Endothelial cell (in vitro differentiated cells): ENCODE results near the gene RNF224. TPM values are rescaled to one million over a fixed set of nuclear protein-coding genes. Genes with fewer than 3 reads are reported as not detected.

ENCODE experiments used
- DNase-seq: peaks from one replicate; pipeline ENCODE4 v3.0.0; 2021; ENCODE audit warnings: low spot score
- H3K27ac Mint-ChIP-seq: one replicate; pipeline ENCODE4 v1.8.0; 2021; ENCODE audit warnings: mixed read lengths, inconsistent platforms; ENCODE audit not compliant: unreplicated experiment
- H3K27me3 Mint-ChIP-seq: one replicate; pipeline ENCODE4 v1.8.0; 2021; ENCODE audit warnings: mild to moderate bottlenecking, moderate library complexity, mixed read lengths, inconsistent platforms; ENCODE audit not compliant: unreplicated experiment
- H3K36me3 Mint-ChIP-seq: one replicate; pipeline ENCODE4 v1.8.0; 2021; ENCODE audit warnings: mild to moderate bottlenecking, low read depth, mixed read lengths, inconsistent platforms; ENCODE audit not compliant: unreplicated experiment
- H3K4me1 Mint-ChIP-seq: one replicate; pipeline ENCODE4 v1.8.0; 2021; ENCODE audit warnings: mild to moderate bottlenecking, mixed read lengths, inconsistent platforms; ENCODE audit not compliant: unreplicated experiment
- H3K4me3 Mint-ChIP-seq: one replicate; pipeline ENCODE4 v1.8.0; 2021; ENCODE audit warnings: mild to moderate bottlenecking, mixed read lengths, inconsistent platforms; ENCODE audit not compliant: unreplicated experiment
- H3K9me3 Mint-ChIP-seq: one replicate; pipeline ENCODE4 v1.8.0; 2021; ENCODE audit warnings: mixed read lengths, inconsistent platforms; ENCODE audit not compliant: unreplicated experiment
- CTCF ChIP-seq: fragments of 200-600 bp; sonication (generic); IDR thresholded peaks from one replicate; pipeline ENCODE4 v1.5.0; 2021; ENCODE audit warnings: antibody characterized with exemption; ENCODE audit not compliant: unreplicated experiment
- total RNA-seq: library from RNA; stranded (reverse); fragmentation: NEBNext Ultra II Directional; extraction: Animal tissue kit (Norgen Biotek cat#: 25700); gene quantifications from one replicate; pipeline ENCODE4 v1.2.1, GENCODE V29; 2021; ENCODE audit not compliant: unreplicated experiment

RNF224 gene
- total RNA-seq, 1 donor from 2014 or later, result not detected

DNA sequence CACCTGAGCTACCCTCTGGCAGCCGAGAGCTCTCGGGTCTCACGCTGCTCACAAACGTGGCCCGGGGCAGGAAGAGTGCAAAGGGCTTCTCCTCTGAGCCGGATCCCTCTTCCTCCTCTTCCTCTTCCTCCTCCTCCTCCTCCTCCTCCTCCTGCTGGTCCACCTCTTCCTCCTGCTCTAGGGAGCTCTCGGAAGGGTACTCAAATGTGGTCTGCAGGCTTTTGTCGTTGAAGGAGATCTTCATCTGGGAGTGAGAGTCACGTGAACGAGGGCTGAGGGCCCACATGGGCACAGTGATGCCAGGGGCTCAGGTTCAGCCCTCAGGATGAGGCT is 34.9 kb upstream of the RNF224 start:
- no peak for DNase-seq
- no peak for TF ChIP-seq CTCF
- H3K4me3 Mint-ChIP-seq, result no peak overlapping the region
- peaks cover 10% of the 10 kb centered on the region for H3K27me3 Mint-ChIP-seq
- H3K9me3 Mint-ChIP-seq, result no peaks in the 10 kb centered on the region
- H3K4me1 Mint-ChIP-seq, result peaks cover 11% of the 10 kb centered on the region
- no peaks in the 10 kb centered on the region for H3K36me3 Mint-ChIP-seq
- no peak overlapping the region for H3K27ac Mint-ChIP-seq

- DNase-seq, result no peak
- no peak for TF ChIP-seq CTCF
- H3K36me3 Mint-ChIP-seq, result no peaks in the 10 kb centered on the region
- H3K4me3 Mint-ChIP-seq, result no peak overlapping the region
- peaks cover 10% of the 10 kb centered on the region for H3K27me3 Mint-ChIP-seq
- H3K27ac Mint-ChIP-seq, result no peak overlapping the region
- peaks cover 7% of the 10 kb centered on the region for H3K4me1 Mint-ChIP-seq
- H3K9me3 Mint-ChIP-seq, result no peaks in the 10 kb centered on the region
Measured at GRCh38 chr9:137192859-137193258, 34.4 kb upstream of the RNF224 start.

GRCh38 chr9:137193771-137194170 is 33.5 kb upstream of the RNF224 start:
- Mint-ChIP-seq H3K4me1 (peaks cover 4% of the 10 kb centered on the region), H3K27me3 (peaks cover 13% of the 10 kb centered on the region), H3K27ac (no peak overlapping the region), H3K36me3 (no peaks in the 10 kb centered on the region), H3K4me3 (no peak overlapping the region), H3K9me3 (no peaks in the 10 kb centered on the region)
- no peak for DNase-seq
- TF ChIP-seq CTCF, result no peak

GRCh38 chr9:137194388-137194787 is 32.9 kb upstream of the RNF224 start:
- Mint-ChIP-seq H3K9me3 (no peaks in the 10 kb centered on the region), H3K4me3 (no peak overlapping the region), H3K27me3 (peaks cover 12% of the 10 kb centered on the region), H3K36me3 (no peaks in the 10 kb centered on the region), H3K27ac (no peak overlapping the region), H3K4me1 (peaks cover 3% of the 10 kb centered on the region)
- TF ChIP-seq CTCF, result no peak
- DNase-seq, result no peak

DNA sequence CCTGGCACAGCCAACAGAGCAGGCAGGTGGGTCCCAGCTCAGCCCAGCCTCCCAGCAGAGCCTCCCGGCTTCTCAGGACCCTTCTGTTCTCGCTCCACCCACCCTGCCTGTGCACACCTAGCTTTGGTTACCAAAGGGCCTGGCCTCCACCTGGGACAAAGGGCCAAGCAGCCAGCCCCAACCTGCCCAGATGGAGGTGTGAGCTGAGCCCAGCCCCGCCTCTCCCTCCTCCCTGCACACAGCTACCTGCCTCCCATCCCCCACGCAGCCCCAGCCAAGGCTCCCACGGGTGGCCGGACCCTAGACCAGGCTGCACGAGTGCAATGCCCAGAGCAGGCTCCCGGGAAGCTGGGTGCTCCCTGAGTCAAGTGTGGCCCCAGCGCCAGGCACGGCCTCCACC is 32.4 kb upstream of the RNF224 start:
- no peak overlapping the region for H3K4me3 Mint-ChIP-seq
- H3K27ac Mint-ChIP-seq, result no peak overlapping the region
- no peak for TF ChIP-seq CTCF
- no peaks in the 10 kb centered on the region for H3K9me3 Mint-ChIP-seq
- H3K27me3 Mint-ChIP-seq, result peaks cover 9% of the 10 kb centered on the region
- H3K4me1 Mint-ChIP-seq, result no peaks in the 10 kb centered on the region
- no peaks in the 10 kb centered on the region for H3K36me3 Mint-ChIP-seq
- DNase-seq, result no peak
